H1 (cell line): ENCODE measurements around the gene MPPE1. TPM values are rescaled to one million over a fixed set of nuclear protein-coding genes. Genes with fewer than 3 reads are reported as not detected.
A peak's percentile ranks its signal among the peaks of the same experiment; 100 is the strongest.

ENCODE experiments used
- CTCF ChIA-PET: fragments of 300-600 bp; sonication (Branson Sonifier 250); formaldehyde crosslinking; loops from one replicate; lab custom pipeline; 2021; ENCODE audit not compliant: partially characterized antibody; lab: Charles Lee
- POLR2A ChIA-PET: fragments of 300-600 bp; sonication (Branson Sonifier 250); formaldehyde crosslinking; loops from one replicate; lab custom pipeline; 2021; ENCODE audit warnings: inconsistent platforms; ENCODE audit not compliant: partially characterized antibody; lab: Charles Lee
- DNase-seq, 2 experiments: peaks; one replicate each; pipeline versions ENCODE4 v3.0.0 to v3.0.0-alpha.2; 2010 to 2022; ENCODE audit warnings: low spot score in 2 of 2, low read depth in 1 of 2, mixed read lengths in 1 of 2
- FAIRE-seq: peaks from 2 replicates; lab custom pipeline; 2011; peaks lifted over from hg19 to GRCh38; lab: Jason Lieb, UNC
- H2AFZ ChIP-seq: 2 replicates; pipeline ENCODE4 v1.8.1; 2012; ENCODE audit warnings: low read length, inconsistent platforms
- H2AK5ac ChIP-seq: 2 replicates; pipeline ENCODE4 v1.6.1; 2013; ENCODE audit warnings: low read depth, low read length
- H2BK120ac ChIP-seq: replicated peaks from 2 replicates; pipeline ENCODE3; 2013; ENCODE audit warnings: low read depth, low read length, inconsistent platforms
- H2BK12ac ChIP-seq: 2 replicates; pipeline ENCODE4 v1.6.1; 2013; ENCODE audit warnings: low read depth, low read length
- H2BK15ac ChIP-seq: 2 replicates; pipeline ENCODE4 v1.6.1; 2013; ENCODE audit warnings: low read length
- H2BK20ac ChIP-seq: 2 replicates; pipeline ENCODE4 v1.6.1; 2013; ENCODE audit warnings: low read length
- H2BK5ac ChIP-seq: 2 replicates; pipeline ENCODE4 v1.6.1; 2013; ENCODE audit warnings: low read depth, low read length
- H3K14ac ChIP-seq: 2 replicates; pipeline ENCODE4 v1.6.1; 2013; ENCODE audit warnings: inconsistent platforms; ENCODE audit not compliant: insufficient read length
- H3K18ac ChIP-seq: 2 replicates; pipeline ENCODE4 v1.6.1; 2013; ENCODE audit warnings: low read length; ENCODE audit errors: extremely low read depth
- H3K23ac ChIP-seq: 2 replicates; pipeline ENCODE4 v1.6.1; 2013; ENCODE audit warnings: inconsistent platforms; ENCODE audit not compliant: insufficient read length
- H3K23me2 ChIP-seq: 2 replicates; pipeline ENCODE4 v1.6.1; 2013; ENCODE audit warnings: low read depth, low read length
- H3K27ac ChIP-seq: 2 replicates; pipeline ENCODE4 v1.6.1; 2011; ENCODE audit warnings: low read depth, low read length, inconsistent platforms
- H3K27me3 ChIP-seq, 4 experiments: replicated peaks in 1 of 4; 1 replicate in 1 of 4; 2 replicates in 3 of 4; pipeline versions ENCODE4 v1.6.1 to v1.8.1; 2011 to 2013; ENCODE audit warnings: low read length in 3 of 4, mild to moderate bottlenecking in 3 of 4, inconsistent platforms in 2 of 4, mixed read lengths in 2 of 4, moderate library complexity in 1 of 4; ENCODE audit not compliant: control insufficient read depth in 3 of 4, insufficient read depth in 3 of 4; ENCODE audit errors: extremely low read depth in 1 of 4
- H3K36me3 ChIP-seq, 4 experiments: 2 replicates each; pipeline versions ENCODE4 v1.6.1 to v1.8.1; 2011 to 2013; ENCODE audit warnings: mild to moderate bottlenecking in 4 of 4, low read length in 3 of 4, moderate library complexity in 2 of 4, control low read depth in 1 of 4, inconsistent platforms in 1 of 4; ENCODE audit not compliant: insufficient read depth in 4 of 4, control insufficient read depth in 2 of 4
- H3K4ac ChIP-seq: replicated peaks from 2 replicates; pipeline ENCODE3; 2013; ENCODE audit warnings: low read length, low read depth, mixed read lengths, inconsistent platforms; ENCODE audit not compliant: insufficient read length
- H3K4me1 ChIP-seq, 4 experiments: replicated peaks in 1 of 4; 1 replicate in 1 of 4; 2 replicates in 3 of 4; pipeline versions ENCODE4 v1.6.1 to v1.8.1; 2011 to 2013; ENCODE audit warnings: low read length in 3 of 4, inconsistent platforms in 2 of 4, mixed read lengths in 1 of 4; ENCODE audit not compliant: insufficient read depth in 4 of 4, control insufficient read depth in 3 of 4
- H3K4me2 ChIP-seq, 2 experiments: 2 replicates each; pipeline versions ENCODE4 v1.6.1 to v1.8.1; 2011 to 2013; ENCODE audit warnings: low read depth in 2 of 2, low read length in 2 of 2, control low read depth in 1 of 2, inconsistent platforms in 1 of 2, mild to moderate bottlenecking in 1 of 2; ENCODE audit not compliant: insufficient read depth in 1 of 2
- H3K4me3 ChIP-seq, 4 experiments: fragments of 200-600, 300-600 bp in 1 of 4; sonication (generic), shearing (Covaris generic), sonication (Bioruptor Twin) in 1 of 4; 2 replicates each; pipeline versions ENCODE4 v1.5.1 to v1.8.1; 2011 to 2016; ENCODE audit warnings: low read length in 4 of 4, low read depth in 3 of 4, control low read depth in 2 of 4, inconsistent platforms in 2 of 4, mild to moderate bottlenecking in 2 of 4, mixed read lengths in 1 of 4, moderate library complexity in 1 of 4; ENCODE audit not compliant: insufficient read depth in 2 of 4; ENCODE audit errors: extremely low read depth in 1 of 4
- H3K56ac ChIP-seq: replicated peaks from 2 replicates; pipeline ENCODE3; 2013; ENCODE audit warnings: low read depth, mild to moderate bottlenecking, mixed read lengths, low read length, inconsistent platforms; ENCODE audit not compliant: insufficient read length
- H3K79me1 ChIP-seq: 2 replicates; pipeline ENCODE4 v1.6.1; 2013; ENCODE audit warnings: low read depth, low read length, control low read depth
- H3K79me2 ChIP-seq, 2 experiments: 2 replicates each; pipeline versions ENCODE4 v1.6.1 to v1.8.1; 2012 to 2013; ENCODE audit warnings: low read length in 2 of 2, mild to moderate bottlenecking in 2 of 2, inconsistent platforms in 1 of 2; ENCODE audit not compliant: insufficient read depth in 2 of 2, control insufficient read depth in 1 of 2
- H3K9ac ChIP-seq, 4 experiments: replicated peaks in 1 of 4; 1 replicate in 1 of 4; 2 replicates in 3 of 4; pipeline versions ENCODE4 v1.6.1 to v1.8.1; 2011 to 2013; ENCODE audit warnings: low read depth in 3 of 4, low read length in 3 of 4, control low read depth in 2 of 4, mild to moderate bottlenecking in 2 of 4, moderate library complexity in 2 of 4, inconsistent platforms in 1 of 4; ENCODE audit errors: extremely low read depth in 1 of 4
- H3K9me3 ChIP-seq, 2 experiments: 2 replicates each; pipeline versions ENCODE4 v1.6.1 to v1.8.1; 2012 to 2013; ENCODE audit warnings: mild to moderate bottlenecking in 2 of 2, moderate library complexity in 2 of 2, control low read depth in 1 of 2, inconsistent platforms in 1 of 2, low read depth in 1 of 2, low read length in 1 of 2, mixed read lengths in 1 of 2; ENCODE audit not compliant: insufficient read depth in 2 of 2
- H4K20me1 ChIP-seq, 2 experiments: replicated peaks in 1 of 2; 2 replicates each; pipeline versions ENCODE3 to v1.8.1; 2011 to 2013; ENCODE audit warnings: inconsistent platforms in 2 of 2, low read length in 2 of 2, mild to moderate bottlenecking in 1 of 2; ENCODE audit not compliant: insufficient read depth in 2 of 2, control insufficient read depth in 1 of 2
- H4K5ac ChIP-seq: 2 replicates; pipeline ENCODE4 v1.6.1; 2013; ENCODE audit warnings: low read length, low read depth, mixed read lengths, inconsistent platforms; ENCODE audit not compliant: insufficient read length
- H4K8ac ChIP-seq: 2 replicates; pipeline ENCODE4 v1.8.0; 2013; ENCODE audit warnings: mild to moderate bottlenecking, moderate library complexity, low read length, inconsistent platforms; ENCODE audit not compliant: insufficient read depth; ENCODE audit errors: extremely low read depth
- H4K91ac ChIP-seq: replicated peaks from 2 replicates; pipeline ENCODE3; 2013; ENCODE audit warnings: low read length, mixed read lengths, inconsistent platforms; ENCODE audit not compliant: insufficient read length
- ASH2L ChIP-seq: fragments of 200-600, 300-600 bp; sonication (generic); IDR thresholded peaks from one replicate; pipeline ENCODE4 v1.7.1; 2017; ENCODE audit warnings: low read length
- ATF3 ChIP-seq: IDR thresholded peaks from 2 replicates; pipeline ENCODE4 v1.6.1; 2011; ENCODE audit warnings: low read depth, mild to moderate bottlenecking, low read length; ENCODE audit not compliant: insufficient read depth
- CHD2 ChIP-seq: IDR thresholded peaks from 2 replicates; pipeline ENCODE4 v1.6.1; 2012; ENCODE audit warnings: low read length, improper control_type of control experiment
- EGR1 ChIP-seq: IDR thresholded peaks from 2 replicates; pipeline ENCODE4 v1.6.1; 2011; ENCODE audit warnings: low read depth, low read length, borderline replicate concordance
- WGBS, 2 experiments: shearing (Covaris generic) in 1 of 2; methylation state at CpG; one replicate each; pipeline versions ENCODE4 v1.1.6 to v1.1.7; 2013 to 2015; ENCODE audit warnings: low lambda C conversion rate in 2 of 2, mixed read lengths in 2 of 2, inconsistent platforms in 1 of 2, low coverage in 1 of 2, missing lambda C conversion rate in 1 of 2; ENCODE audit not compliant: insufficient replicate concordance in 2 of 2, insufficient coverage in 1 of 2, insufficient read length in 1 of 2; ENCODE audit errors: extremely low coverage in 1 of 2, missing lambda C conversion rate in 1 of 2; 5-methylcytosine and 5-hydroxymethylcytosine counted together
- polyA plus RNA-seq, 7 experiments: library from polyadenylated mRNA; depleted of rRNA in 3 of 7; stranded (reverse) in 5 of 7; unstranded in 2 of 7; fragments of >200 nt in 5 of 7; fragments of 200-250 nt in 2 of 7; gene quantifications; 1 replicate in 5 of 7; 2 replicates in 1 of 7; 4 replicates in 1 of 7; pipeline versions ENCODE4 v1.2.1 to v1.2.3, GENCODE V29; 2011 to 2013; ENCODE audit warnings: missing spikeins in 2 of 7, mixed read lengths in 2 of 7
- total RNA-seq: library from RNA; stranded (reverse); fragmentation: NEBNext Ultra II Directional; extraction: Animal tissue kit (Norgen Biotek cat#: 25700); gene quantifications from 2 replicates; pipeline ENCODE4 v1.2.1, GENCODE V29; 2021

The MPPE1 gene
- total and polyA plus RNA-seq, 2 of the 8 experiments (the other 6 are each of a cell fraction or from before 2014, with no cell fraction given) = 13.7 to 20.9 TPM

- TF ChIP-seq EGR1 (no peak), ASH2L (no peak), CHD2 (no peak), ATF3 (no peak)
- Histone ChIP-seq H4K8ac (no peak overlapping the region), H4K5ac (no peak overlapping the region), H3K18ac (no peak overlapping the region), H2BK5ac (no peak overlapping the region), H3K79me1 (0 out of 2 replicates have a peak, but pooled peaks cover 3% of the 10 kb centered on the region), H3K36me3 (no peaks in the 10 kb centered on the region), H3K56ac (no peak overlapping the region), H3K79me2 (peaks cover 5 to 15% of the 10 kb centered on the region in 2 experiments; a peak in 3 of 4 replicates), H2BK15ac (no peak overlapping the region), H2AFZ (no peak overlapping the region), H2AK5ac (no peak overlapping the region), H4K91ac (no peak overlapping the region), H4K20me1 (peaks cover 0 to 5% of the 10 kb centered on the region in 2 experiments), H3K9me3 (no peaks in the 10 kb centered on the region), H3K4me1 (peaks cover 3 to 5% (median 4%) of the 10 kb centered on the region in 4 experiments; a peak in 5 of 7 replicates), H2BK20ac (no peak overlapping the region), H3K9ac (no peak overlapping the region), H3K4me2 (no peak overlapping the region), H2BK12ac (no peak overlapping the region), H3K23ac (no peak overlapping the region), H3K27me3 (no peaks in the 10 kb centered on the region), H3K23me2 (no peaks in the 10 kb centered on the region; the same call in 1 of the 2 replicates), H3K4ac (no peak overlapping the region), H3K27ac (no peak overlapping the region), H3K14ac (no peak overlapping the region), H3K4me3 (no peak overlapping the region), H2BK120ac (no peak overlapping the region)
- ChIA-PET POLR2A (interaction anchor here (1.5 kb wide), 1 partner anchor 13 kb away, joined by 3 read pairs; no protein-coding TSS in a partner anchor), CTCF (interaction anchor here (0.6 to 1.8 kb wide), 6 partner anchors 13 to 191 kb away, joined by 3 to 7 read pairs (median 3); no protein-coding TSS in a partner anchor)
- DNase-seq = peak in 1 of 2 experiments; percentile 19
- no peak for FAIRE-seq
- 88% methylated on average over 4 of the region's 4 CpGs; no CpG with 5 or more reads in 1 of the 2 experiments for WGBS, 2 experiments
These were observed 60.3 kb downstream of the MPPE1 start for GRCh38 chr18:11847811-11848210.
